Stimulated activated CD4-positive, alpha-beta T cell treated with anti-CD3 and anti-CD28 coated beads, Interleukin-2, amount 100 ng/mL, for 48 hours (primary cell): ENCODE data around the gene TP53BP2.

ENCODE experiments used
- DNase-seq, 2 donors: peaks; one replicate each; pipeline ENCODE4 v3.0.0-alpha.2; 2020

The TP53BP2 gene

DNA sequence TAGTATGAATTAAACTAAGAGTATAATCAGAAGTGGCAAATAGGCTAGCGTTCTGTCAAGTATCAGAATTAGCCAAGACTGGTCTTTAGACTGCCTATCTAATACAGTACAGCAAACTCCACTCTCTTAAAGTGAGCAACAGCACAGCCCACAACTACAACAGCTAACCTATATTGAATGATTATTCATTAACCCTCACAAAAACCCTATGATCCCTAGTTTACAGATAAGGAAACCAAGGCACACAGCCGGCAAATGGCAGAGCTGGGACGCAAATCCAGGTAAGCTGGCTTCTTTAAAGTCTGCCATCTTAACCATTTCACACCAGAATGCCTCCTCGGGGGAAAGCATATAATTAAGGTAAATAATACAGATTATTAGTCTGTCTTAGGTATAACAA lies 52.0 kb downstream of the TP53BP2 start:
- DNase-seq: no peak

DNA sequence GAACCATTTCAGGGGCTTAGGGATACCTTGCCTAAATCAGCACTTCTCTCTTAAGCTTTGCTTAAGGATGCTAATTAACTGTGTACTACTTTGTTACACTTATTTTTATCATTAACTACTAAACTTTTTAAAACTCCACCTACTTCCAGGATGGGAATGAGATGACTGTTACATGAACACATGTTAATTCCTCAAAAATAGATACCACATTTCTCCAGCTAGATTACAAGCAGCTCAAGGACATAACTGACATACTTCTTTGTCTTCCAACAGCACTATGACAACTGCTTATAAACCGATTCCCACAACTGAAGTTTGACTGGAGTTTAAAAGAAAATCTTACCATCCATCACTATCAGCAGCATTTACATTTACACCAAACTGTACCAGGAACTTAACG lies 53.7 kb downstream of the TP53BP2 start:
- no peak for DNase-seq

- DNase-seq: no peak
Measured at GRCh38 chr1:223788746-223789415, 56.9 kb downstream of the TP53BP2 start.

- no peak for DNase-seq
Measured at GRCh38 chr1:223785808-223786207, 59.9 kb downstream of the TP53BP2 start.

DNA sequence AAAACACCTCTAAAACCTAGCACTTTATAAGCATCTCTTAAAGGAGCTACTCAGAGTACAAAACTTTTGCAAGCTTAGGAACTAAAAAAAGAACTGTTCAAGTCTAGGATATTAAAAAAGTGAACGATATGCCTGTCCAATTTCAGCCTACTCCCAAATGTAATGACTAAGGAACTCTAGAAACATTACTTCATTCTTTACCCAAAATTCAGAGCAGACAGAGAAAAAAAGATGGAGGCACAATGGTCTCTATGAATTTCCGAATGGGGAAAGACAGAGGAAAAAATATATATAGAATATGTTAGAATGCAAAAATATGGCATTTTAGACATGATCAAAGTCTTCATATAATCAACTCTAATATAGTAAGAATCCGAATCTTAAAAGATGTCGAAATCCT lies 61.2 kb downstream of the TP53BP2 start:
- no peak for DNase-seq

- no peak for DNase-seq
Measured at GRCh38 chr1:223783676-223784075, 62.1 kb downstream of the TP53BP2 start.

DNA sequence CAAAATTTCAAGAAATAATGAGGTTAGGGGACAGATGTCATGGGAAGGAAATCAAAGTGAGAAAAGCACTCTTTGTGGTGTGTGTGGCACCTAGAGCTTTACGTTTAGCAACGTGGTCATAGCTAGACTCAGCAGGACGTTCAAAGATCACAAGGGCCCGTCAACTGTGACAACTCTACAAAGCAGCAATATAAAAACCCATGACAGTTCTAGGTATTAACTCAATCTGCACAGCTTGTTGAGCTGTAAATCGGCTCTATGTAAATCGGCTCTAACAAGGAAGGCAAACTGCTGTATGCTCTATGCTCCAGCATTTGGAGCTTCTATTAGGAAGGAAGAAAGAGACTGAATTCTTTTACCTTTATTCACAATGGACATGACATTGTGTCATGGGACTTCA lies 64.8 kb downstream of the TP53BP2 start:
- no peak for DNase-seq

DNA sequence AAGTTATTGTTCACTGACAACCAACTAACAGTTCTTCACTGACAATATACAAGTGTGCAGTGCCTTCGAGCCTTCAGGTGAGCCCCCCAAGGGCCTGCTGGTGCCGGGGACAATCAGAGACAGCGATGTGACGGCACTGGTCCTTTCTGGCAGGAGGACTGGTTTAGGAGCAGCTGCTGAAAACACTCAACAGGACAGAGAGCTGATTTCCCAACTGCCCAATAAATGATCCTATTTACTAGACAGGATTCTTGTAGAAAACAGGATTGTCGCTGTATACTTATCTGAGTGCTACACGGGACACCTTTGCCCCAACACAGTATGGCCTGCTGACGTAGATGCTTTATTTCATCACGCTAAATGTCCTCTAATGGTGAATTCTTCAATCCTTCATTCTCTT lies 65.4 kb downstream of the TP53BP2 start:
- DNase-seq: no peak

GRCh38 chr1:223776826-223777454 lies 68.8 kb downstream of the TP53BP2 start:
- DNase-seq: no peak

DNA sequence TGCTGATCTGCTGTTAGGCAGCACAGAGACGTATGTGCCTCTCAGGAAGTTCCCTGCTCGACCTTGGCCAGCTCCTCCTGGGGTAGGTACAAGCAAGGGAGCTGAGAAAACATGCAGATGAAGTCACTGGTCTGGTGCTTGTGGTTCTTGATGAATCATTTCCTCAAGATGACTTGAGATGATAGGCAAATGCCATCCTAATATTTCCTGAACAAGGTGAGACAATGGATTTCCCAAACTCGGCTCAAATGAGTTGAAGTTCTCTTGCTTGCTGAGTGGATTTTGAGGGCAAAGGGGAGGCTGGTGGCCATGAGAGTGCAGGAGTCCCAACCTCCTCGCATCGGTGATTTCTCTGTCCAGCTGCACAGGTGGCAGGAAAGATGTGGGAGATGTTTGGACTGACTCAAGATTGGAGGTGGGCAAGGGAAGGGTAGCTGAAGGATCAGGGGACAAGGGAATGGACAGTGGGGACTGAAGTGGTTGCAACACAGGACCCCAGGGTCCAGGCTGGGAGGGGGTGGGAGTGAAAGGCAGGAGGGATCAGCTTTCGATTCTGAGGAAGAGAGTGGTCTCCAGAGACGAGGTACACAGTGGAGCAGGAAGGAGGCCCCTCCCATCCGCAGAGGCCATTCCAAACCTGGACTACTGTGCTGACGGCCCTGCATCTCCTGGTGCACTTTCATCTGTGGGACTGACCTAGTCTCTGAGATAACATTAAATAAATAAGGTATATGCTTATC lies 69.5 kb downstream of the TP53BP2 start:
- peak in 1 of 2 donors; percentile 34 for DNase-seq

DNA sequence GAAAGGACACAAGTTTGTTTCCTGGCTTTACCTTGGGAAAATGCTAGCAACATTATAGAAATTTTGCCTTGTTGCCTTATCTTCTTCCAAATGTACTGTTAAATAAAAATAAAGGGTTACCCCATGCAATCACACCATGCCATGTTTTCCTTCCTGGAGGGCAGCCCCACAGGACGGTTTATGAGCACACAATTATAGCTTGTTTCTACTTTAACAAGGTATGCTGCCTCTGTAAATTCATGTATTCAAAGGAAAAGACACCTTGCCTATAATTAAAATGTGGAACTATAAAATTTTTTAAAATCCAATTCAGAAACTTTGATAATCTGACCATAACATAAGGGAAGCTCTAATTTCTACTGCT lies 70.1 kb downstream of the TP53BP2 start:
- no peak for DNase-seq

GRCh38 chr1:223775054-223775453 lies 70.7 kb downstream of the TP53BP2 start:
- DNase-seq: no peak

GRCh38 chr1:223774134-223774814 lies 71.5 kb downstream of the TP53BP2 start:
- no peak for DNase-seq

DNA sequence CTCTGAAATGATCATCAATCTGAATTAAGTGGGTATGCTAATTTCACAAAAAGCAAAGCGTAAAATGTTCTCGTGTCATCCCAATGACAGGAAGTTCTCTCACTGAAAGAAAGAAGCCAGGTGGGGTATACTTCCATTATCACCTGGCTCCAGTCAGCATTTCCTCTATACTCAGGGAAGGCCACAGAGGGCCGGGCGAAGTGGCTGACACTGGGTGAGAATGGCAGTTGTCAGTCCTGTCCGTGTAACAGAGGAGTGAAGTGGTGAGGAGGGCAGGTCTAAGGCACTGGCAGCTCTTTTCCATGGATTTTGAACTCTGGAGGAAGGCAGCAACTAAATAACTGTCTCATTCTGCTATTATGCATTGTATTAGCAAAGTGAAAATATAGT lies 73.0 kb downstream of the TP53BP2 start:
- no peak for DNase-seq

- no peak for DNase-seq
Measured at GRCh38 chr1:223771814-223772770, 73.7 kb downstream of the TP53BP2 start.

DNA sequence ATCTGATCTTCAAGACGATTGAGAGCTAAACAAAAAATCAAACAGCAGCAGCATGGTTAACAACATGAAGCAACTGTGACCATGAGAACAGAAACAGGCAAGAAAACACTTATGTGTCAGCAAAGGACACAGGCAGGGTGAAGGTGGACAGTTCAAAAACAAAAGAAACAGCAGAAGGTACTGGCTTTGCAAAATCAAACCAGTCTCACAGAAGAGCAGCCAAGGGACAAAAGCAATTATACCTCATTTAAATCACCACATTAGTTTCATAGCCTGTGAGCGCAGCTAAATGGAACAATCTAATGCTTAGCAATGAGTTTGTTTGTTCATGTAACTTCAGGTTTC lies 74.3 kb downstream of the TP53BP2 start:
- DNase-seq: no peak

- DNase-seq: no peak
Measured at GRCh38 chr1:223770621-223771315, 75.0 kb downstream of the TP53BP2 start.

- no peak for DNase-seq
Measured at GRCh38 chr1:223765719-223766340, 79.9 kb downstream of the TP53BP2 start.

- DNase-seq: no peak
Measured at GRCh38 chr1:223765036-223765718, 80.6 kb downstream of the TP53BP2 start.

DNA sequence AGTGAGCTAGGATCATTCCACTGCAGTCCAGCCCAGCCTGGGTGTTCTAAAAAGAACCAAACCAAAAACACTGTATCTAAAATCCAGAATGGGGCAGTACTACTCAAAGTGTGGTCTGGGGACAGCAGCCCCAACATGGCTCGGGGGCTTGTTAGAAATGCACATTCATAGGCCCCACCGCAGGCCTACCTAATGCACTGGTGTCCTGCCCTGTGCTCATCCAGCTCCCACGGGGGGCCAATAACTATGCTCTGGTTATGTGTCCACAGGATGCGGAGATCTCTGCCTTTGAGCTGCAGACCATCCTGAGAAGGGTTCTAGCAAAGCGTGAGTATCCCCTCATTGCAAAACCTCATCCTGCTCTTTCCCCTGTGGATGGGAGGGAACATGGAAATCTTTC lies 81.9 kb downstream of the TP53BP2 start:
- no peak for DNase-seq

- DNase-seq: no peak
Measured at GRCh38 chr1:223763251-223763650, 82.5 kb downstream of the TP53BP2 start.
